Uterus (tissue), 2 donors: ENCODE results near the gene DOCK4.

Source experiments
- CTCF ChIP-seq, 4 experiments: fragments of 200-600 bp in 2 of 4; fragments of 450-650 bp in 2 of 4; sonication (generic) in 2 of 4; IDR thresholded peaks; one replicate each; pipeline ENCODE4 v1.5.1; 2016 to 2019; ENCODE audit warnings: antibody characterized with exemption in 4 of 4, mild to moderate bottlenecking in 2 of 4, moderate library complexity in 1 of 4
- POLR2A ChIP-seq, 2 donors: fragments of 450-650 bp; IDR thresholded peaks; one replicate each; pipeline ENCODE4 v1.6.1; 2016; ENCODE audit warnings: antibody characterized with exemption in 2 of 2, mild to moderate bottlenecking in 1 of 2, moderate library complexity in 1 of 2

- no peak for TF ChIP-seq CTCF (IDR thresholded peaks at IDR 0.05)
- no peak for TF ChIP-seq POLR2A (IDR thresholded peaks at IDR 0.05)
Observed at GRCh38 chr7:112007185-112007584, 199.0 kb downstream of the DOCK4 start.
